HG02798 (cell line): ENCODE results near the gene NCOR2.

Experiments
- ATAC-seq: cut with Tn5 transposase; IDR thresholded peaks from one replicate; pipeline ENCODE4 v1.9.1; 2021; ENCODE audit warnings: mild to moderate bottlenecking; ENCODE audit not compliant: unreplicated experiment, poor library complexity

Gene NCOR2

DNA sequence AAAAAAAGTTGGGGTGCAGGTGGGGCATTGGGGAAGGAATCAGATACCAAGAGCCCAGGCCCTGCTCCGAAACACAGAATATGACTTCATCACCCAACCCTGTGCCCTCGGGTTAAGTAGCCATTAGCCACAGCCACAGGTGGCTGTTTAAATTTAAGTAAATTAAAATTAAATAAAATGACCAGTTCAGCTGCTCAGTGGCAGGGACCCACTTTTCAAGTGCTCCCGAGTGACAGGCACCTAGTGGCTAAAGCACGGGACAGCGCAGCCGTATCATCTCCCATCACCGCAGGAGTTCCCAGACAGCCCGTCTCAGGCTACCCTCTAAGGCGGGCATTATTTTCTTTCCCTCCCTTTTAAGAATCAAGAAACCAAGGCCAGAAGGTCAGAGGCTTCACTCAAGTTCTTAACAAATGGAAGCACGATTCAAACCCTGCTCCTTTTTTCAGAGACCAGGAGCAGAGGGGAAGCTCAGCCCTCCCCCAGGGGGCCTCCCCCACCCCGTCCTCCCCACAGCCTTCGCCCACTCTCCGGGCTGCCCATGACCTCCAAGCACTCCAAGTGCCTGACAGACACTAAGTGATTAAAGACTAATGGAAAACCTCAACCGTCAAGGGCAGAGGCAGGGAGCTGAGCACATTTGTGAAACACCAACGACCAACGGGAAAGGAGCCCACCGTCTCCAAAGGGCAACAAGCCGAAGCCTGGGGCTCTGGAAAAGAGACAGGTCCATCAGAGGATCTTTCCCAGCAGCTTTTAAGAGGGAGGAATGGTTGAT, 5.2 kb downstream of the NCOR2 start:
- no peak for ATAC-seq

DNA sequence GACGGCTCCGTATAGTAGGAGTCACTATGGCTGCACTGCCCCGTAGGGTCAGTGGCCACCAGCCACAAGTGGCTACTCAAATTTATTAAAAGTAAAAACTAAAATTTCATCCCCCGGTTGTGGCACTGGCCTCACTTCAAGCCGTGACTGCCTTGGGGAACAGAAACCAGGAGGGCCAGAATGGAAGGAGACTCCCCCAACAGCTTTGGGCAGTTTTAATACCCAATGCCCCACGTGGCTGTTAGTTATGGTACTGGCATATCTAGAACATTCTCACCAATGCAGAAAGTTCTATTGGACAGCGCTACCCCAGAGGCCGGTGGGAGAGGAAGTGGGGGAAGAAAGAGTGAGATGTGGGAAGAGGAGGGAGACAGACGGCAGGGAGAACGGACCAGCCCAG, 6.2 kb downstream of the NCOR2 start:
- no peak for ATAC-seq

DNA sequence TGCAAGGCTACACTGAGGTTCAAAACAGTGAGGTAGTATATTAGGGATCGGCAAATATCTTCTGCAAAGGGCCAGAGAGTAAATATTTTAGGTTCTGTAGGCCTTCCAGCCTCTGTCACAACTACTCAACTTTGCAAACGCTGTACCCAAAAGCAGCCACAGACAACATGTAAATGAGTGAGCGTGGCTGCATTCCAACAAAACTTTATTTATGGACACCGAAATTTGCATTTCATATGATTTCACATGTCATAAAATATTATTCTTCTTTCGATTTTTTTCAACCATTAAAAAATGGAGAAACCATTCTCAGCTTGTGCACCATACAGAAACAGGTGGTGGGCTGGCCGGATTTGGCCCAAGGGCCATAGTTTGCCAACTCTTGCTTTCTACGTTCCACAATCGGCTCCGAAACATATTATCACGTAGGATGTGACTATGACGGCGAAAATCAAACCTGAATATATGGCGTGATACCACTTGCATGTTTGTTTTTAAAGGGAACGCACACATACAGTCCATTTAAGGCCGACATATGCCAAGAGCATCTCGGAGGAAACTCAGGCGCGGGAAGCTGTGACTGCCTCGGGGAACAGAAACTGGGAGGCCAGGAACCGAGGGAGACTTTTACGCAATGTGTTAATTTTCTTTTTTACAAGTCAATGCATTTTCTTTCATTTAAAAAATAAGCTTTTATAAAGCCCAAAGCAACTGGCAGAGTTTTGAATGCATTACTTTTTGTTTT, 7.1 kb downstream of the NCOR2 start:
- no peak for ATAC-seq

DNA sequence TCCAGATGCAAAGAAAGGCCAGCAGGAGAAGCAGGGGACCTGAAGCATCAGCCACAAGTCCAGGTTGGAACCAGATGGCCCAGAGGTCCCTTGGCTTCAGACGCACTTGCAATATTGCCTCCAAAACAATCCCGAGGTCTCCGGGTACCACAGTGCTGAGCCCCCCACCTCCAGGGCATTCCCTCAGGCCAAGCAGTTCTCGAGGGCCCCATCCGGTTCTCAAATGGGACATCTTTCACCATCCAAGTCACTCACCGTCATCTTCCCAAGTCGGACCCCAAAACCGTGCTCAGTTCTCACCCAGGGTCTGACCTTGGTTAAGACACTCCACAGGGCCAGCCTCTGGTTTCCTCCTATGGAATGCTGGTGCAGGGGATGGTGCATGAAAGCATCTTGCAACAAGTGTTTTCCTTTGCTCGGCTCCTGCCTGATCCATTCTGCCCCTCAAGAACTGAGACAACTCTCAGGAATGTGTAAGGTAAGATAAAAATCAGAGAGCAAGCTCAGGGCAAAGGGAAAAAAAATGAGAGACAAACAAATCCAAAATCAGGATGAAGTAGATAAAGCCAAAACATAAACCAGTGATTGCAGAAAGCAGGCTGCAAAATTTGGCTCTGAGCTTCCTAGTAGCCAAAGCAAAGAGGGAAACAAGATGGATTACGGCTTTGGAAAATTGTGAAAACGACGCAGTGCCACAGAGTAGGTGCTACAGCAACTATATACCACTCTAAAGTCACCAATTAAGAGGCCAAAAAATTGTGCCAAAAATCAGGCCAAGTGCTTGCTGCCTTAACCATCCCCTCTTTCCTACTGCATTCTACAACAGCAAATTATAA, 8.0 kb downstream of the NCOR2 start:
- ATAC-seq = no peak

DNA sequence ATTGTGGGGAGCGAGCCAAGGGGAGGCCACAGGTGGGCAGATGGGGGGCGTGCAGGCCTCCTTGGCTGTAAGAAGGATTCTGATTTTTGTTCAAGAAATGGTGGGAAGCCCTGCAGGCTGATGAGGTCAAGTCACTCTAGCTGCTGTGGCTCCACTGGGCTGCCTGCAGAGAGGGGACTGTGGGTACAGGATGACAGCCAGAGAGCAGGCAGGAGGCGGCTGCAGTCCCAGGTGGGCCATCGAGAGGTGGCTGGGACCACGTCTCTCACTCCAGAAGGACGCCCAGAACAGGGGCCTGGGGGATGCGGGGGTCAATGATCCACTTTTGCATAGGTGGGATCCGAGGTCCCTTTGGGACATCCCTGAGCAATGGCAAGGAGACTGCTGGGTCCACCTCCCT, 9.1 kb downstream of the NCOR2 start:
- no peak for ATAC-seq

DNA sequence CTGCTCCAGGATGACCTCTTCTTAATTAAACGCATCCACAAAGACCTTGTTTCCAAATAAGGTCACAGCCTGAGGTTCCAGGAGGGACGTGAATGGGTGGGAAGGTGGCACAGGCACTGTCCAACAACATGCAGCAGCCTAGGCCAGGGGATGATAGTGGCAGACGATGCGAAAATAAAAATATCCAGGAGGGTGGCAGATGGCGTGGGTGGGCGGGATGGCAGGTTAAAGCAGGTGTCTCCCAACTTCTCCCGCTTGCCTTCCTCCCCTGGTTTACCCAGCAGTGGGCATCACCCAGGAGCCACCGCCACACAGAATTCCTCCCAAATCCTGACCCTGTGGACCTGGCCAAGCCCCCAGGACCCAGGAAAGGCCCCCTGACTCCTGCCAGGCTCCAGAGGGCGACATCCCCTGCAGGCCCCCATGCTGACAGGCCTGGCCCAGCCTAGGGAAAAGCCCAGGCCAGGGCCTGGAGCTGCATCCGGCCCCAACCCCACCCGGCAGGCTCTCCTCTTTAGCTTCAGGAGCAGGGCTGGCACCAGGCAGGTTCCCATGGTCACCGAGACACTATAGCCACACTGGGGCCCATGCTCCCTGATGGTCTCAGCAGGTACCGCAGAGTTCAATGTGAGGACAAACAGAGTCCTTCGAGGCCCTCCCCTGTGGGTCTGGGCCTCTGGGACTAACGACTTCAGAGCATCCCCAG, 9.7 kb downstream of the NCOR2 start:
- ATAC-seq = no peak

DNA sequence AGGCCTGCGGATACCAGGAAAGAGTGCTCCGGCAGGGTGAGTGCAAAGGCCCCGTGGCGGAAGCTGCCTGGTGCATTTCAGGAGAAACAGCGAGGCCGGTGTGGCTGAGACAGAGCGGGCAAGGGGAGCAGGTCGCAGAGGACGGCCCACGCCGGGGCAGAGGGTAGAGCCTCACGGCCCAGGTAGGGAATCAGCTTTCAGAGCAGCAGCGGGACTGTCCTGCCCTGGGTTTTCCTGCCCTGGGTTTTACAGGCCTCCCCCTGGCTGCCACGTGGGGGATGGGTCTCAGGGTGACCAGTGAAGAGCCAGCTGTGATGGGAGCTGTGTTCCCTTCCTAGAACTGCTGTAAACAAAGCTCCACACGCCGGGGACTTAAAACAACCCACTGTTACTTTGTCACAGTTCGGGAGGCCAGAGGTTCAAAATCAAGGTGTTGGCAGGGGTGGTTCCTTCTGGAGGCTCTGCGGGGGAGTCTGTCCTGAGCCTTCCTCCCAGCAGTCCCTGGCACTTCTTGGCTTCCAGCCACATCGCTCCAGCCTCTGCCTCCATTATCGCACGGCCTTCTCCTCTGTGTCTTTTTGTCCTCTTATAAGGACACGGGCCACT, 10.4 kb downstream of the NCOR2 start:
- ATAC-seq = no peak

DNA sequence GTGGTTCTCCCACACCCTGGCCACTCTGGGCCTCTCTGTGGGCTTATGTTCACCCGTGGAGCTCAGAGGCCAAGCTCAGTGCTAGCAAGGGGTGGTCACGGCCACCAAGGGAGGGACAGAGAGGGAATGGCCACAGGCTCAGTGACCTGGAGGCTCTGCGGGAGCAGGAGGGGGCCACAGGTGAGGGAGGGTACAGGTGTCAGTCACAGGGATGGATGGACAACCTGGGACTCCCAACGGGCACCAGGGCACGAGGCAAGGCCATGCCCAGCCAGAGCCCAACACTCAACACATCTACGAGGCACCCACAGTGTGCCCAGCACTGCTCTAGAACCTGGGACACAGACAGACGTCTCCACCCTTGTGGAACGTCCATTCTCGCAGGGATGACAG, 11.3 kb downstream of the NCOR2 start:
- no peak for ATAC-seq

DNA sequence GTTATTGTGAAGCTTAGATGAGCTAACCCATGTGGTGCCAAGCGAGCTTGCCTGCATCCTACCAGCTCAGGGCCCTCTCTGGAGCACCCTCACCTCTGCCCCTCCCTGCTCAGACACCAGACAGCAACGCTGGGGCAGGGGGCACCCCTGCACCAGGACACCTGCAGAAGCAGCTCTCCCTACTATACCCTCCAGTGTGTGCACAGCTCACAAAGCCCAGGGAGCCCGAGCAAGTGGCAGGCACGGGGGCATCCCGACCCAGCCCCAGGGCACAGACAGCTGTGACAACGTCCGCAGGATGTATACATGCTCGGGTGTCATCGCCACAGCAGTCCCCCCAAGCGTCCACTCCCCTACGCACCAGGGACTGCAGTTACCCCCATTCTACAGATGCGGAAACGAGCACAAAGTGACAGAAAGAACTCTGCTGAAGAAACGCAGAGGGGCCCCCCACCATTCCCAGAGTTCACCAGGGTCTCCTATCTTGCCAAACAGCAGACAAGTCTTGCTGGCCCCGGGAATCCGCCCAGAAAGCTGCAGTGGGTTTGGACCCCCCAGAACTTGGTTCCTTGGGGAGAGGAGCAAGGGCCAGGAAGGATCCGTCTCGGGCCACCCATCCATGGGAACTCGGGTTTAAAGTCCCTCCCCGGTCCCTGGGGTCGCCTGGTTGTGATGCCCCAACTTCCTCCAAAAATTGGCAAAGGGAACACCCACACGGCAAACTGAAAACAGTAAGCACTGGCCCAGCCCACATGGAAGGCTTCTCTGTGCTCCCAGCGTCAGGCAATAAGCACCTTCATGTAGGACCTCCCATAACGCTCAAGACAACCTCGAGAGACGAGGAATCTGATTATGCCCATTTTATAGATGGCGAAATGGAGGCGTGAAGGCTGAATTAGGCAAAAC, 12.0 kb downstream of the NCOR2 start:
- no peak for ATAC-seq

DNA sequence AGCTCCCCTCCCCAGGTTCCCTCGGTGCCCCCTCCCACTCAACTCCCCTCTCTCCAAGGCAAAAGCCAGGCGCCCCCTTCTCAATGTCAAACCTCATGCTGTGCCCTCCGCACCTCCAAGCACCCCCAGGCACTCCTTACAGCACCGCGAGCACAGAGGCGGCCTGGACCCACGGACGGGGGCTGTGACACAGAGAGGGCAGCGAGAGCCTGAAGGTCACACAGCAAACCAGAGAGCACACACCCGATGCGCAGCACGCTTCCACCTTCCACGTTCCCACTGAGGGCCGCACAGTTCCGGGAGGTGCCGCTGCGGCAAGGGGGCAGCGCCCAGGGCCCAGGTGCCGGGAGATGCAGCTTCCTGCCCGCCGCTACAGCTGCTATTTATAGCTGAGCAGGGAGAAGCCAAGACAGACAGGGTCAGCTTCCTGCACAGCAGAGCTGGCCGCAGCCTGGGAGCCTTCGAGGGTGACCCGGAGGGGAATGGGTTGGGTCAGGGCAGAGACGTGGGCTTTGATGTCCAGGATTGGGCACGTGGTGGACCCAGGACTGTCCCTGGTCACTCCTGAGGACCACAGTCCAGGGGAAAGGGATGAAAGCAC, 12.9 kb downstream of the NCOR2 start:
- ATAC-seq = no peak

DNA sequence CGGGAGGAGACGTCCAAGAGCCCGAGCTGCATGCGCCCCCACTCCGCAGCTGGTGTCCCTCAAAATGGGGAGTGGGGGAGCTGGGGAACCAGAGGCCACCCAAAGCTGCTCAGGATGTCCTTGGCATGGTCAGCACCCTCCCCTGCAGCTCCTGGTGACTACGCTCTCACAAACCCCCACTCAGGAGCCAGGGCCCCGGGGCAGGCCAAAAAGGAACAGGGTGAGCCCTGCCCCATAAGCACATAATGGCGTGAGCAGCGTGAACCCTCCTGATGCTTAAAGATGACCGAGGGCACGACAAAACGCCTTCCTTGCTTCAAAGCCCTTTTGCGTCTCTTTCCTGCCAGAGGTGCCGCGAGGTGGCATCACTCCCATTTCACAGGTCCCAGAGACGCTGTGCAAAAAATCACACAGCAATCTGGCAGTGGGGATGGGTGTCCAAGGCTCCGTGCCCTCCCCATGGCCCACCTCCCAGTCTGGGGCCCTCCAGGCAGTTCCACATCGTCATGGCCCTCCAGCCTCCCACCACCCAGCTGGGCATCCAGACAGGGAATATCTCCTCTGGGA, 13.5 kb downstream of the NCOR2 start:
- ATAC-seq = no peak

DNA sequence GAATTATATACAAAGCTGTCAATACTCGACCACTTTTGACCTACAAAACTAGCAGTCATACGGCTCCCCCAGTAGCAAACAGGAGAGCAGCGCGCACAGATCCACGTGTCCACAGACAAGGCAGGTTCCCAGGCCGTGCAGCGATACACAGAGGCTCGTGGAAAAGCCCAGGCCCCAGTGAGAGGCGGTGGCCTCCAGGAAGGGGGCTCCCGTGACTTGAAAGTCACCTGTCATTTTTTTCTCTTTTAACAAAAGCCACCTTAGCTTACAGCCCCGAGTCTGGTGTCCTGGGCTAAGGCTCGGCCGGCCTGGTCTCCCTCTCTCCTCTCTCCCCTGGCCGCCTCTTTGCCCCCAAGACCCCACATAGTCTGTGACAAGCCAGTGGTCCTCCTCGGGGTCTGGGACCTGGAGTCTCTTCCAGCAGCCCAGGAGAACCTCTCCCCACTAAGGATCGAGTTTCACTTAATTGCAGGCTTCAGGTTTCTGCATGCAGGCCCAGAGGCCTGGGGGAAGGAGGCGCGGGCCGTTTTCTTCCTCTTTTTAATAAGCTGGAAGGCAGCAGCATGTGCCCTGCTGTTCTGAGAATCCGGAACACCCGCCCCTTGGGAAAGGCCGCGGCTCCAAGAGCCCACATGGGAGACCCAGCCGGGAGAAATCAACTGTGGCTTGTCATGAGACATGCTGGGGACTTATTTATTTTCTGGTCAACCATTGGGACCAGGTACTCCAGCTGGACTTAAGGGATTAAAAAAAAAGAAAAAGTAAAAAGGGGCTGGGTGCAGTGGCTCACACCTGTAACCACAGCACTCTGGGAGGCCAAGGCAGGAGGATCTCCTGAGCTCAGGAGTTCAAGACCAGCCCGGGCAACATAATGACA, 15.9 kb downstream of the NCOR2 start:
- ATAC-seq = no peak

DNA sequence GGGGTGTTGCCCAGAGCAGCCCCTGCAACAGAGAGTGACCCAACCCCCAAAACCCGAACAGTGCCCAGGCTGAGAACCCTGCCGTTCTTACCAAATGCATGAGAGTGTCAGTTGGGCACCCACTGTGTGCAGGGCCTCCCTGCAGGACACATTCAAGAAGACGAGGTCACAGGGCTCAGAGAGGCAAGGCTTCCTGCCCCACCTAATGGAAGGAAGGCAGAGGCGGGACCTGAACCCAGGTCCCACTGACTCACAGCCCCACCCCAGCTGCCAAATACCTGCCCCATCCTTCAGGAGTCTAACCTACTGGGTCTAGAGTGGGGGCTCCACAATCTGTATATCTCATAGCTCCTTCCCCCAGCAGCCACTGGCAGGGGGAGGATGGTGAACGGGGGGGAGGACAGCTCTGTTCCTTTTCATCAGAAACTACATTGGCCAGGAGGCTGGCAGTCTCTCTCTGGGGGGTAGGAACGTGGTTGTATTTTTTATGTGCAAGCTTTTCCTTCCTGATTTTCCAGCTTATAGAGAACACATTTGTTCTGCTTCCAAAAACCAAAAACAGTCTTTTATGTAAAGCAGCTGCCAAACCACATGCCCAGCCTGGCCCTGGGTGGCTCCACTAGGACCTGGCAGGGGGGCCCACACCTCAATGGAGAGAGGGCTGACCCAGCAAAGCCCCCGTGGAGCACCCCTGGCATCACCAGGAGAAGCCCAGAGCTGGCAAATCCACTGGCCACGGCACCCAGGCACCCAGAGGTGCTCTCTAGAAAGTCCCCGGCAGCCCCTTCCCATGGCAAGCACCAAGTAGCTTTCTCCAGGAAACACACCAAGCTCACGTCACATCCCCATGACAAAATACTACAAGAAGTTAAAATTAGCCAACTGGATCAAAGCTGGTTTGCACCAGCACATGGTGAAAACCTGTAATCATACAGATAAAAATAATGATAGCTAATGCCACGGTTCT, 17.0 kb downstream of the NCOR2 start:
- no peak for ATAC-seq

DNA sequence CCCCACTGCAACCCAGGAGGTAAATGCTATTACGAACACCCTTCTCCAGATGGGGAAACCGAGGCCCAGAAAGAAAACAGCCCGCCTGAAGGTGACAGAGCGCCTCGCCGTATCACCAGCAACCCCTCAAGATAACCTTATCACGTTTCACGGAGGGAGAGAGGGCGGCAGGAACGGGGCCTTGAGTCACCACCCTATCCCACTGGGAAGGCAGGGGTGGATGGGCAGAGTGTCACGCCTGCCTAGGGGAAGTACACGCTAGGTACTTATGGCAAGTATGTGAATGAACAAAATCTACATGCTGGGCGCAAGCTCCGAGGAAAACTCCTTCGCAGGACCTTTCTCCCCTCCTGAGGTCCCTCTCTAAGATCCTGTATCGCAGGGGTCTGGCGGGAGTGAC, 17.8 kb downstream of the NCOR2 start:
- no peak for ATAC-seq

DNA sequence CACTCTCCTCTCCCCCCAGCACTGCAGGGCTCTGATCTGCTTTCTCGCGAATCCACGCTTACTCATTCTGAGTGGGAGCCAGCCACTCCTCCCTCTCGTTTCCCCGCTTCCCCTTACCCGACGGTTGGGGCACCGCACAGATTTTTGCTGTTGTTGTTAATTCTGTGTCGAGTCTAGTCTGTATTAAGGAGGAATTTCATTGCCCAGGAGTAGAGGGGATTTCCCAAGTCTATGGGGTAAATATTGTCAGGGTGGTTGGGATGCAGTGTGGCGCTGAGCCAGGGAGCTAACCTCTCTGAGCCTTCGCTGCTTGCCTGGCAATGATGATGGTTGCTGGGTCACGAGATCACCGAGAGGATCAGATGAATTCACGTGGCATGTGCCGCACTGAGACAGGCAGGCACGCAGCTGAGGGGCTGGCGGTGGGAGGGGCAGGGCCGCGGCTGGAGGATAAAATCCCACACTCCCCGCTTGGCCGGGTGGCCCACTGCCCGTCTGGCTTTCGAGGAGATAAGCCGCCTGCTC, 18.5 kb downstream of the NCOR2 start:
- ATAC-seq = no peak

DNA sequence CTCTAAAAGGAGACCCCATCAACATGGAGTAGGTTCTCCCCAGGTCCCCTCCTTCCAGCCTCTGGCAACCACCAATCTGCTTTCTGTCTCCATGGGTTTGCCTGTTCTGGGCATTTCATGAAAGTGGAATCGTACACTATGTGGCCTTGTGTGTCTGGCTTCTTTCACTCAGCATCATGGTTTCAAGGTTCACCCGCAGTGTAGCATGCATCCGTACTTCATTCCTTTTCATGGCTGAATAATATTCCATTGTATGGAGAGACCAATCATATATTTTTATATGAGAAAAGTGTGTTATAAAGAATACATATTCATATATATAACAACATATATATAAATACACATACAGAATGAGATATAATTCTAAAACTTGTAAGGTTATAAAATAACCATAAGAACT, 19.8 kb downstream of the NCOR2 start:
- ATAC-seq = no peak
